Measurements from ENCODE around the gene INTS3.
"Not testable (repeated sequence)": the region's sequence is repeated elsewhere in the genome, so short reads cannot be mapped to it uniquely, and the experiment has no call there.

The INTS3 gene

DNA sequence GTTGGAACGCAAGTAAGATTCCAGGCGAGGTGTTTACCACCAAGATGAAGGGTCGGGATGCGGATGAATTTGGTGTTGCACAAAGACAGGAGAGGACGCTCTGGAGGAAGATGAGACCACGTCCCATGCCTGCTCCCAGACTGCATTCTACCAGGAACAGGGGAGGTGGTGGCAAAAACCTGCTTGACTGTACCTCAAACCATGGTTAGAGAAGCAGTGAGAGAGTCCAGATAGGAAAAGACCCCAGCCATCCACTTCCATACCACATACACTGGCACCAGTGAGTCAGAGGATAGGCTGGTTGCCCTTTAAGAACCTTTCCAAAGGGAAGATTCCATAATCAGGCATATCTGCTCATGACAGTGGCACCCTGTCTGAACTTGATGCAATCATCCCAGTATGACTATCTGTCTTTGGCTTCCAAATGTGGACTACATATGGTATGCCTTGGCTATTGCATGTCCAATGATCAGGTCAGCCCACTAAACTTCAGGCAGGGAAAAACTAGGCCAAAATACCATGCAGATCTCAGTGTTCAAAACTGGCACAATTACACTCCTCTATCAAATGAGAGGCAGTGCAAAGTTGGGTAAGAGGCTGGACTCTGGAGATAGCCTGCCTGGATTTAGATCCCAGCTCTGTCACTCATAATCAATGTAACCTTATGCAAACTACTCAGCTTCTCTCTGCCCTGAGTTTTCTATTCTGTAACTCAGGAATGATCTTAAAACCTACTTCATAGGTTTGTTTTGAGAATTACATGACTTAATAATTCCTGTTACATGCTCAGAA is 28.7 kb upstream of the INTS3 start:
- DNase-seq (ENCODE audit: low spot score) = peak; percentile 79

DNA sequence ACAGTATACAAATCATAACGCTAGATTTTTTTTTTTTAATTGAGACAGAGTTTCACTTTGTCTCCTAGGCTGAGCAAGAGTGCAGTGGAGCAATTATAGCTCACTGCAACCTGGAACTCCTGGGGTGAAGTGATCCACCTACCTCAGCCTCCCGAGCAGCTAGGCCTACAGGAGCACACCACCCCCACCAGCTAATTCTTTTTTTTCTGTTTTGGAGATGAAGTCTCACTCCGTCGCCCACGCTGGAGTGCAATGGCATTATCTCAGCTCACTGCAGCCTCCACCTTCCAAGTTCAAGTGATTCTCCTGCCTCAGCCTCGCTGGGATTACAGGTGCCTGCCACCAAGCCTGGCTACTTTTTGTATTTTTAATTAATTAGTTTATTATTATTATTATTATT is 28.1 kb upstream of the INTS3 start:
- DNase-seq (ENCODE audit: low spot score) = no peak

DNA sequence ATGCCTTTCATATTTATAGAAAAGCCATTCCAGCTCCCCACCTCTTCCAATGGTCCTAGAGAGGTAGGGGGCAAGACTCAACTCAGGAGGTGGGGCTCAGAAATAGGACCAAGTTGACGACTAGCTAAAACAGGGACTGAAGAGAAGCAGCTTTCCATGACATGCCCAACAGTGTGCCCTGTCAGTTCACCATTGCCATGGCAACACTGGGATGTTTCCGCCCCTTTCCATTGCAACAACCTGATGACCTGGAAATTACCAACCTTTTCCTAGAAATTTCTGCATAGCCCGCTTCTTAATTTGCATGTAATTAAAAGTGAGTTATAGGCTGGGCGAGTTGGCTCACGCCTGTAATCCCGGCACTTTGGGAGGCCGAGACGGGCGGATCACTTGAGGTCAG is 22.4 kb upstream of the INTS3 start:
- no peak for DNase-seq (ENCODE audit: low spot score)

DNA sequence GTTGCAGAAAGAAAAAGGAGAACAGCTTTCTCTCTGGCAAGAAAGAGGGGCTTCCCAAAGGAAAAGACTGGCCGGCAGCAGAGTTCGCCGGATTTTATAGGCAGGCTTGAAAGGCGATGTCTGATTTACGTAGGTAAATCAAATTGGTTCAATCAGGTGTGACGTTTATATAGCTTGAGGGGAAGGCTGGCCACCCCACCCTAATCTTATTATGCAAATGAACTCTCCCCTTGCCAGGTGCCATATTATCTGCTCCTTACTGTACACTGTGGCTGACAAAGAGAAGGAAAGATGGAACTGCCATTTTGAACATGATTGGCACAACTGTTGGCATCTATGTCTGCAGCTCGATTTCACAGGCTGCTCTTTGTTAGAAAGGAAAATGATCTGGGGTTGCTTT is 16.8 kb upstream of the INTS3 start:
- DNase-seq (ENCODE audit: low spot score) = no peak

DNA sequence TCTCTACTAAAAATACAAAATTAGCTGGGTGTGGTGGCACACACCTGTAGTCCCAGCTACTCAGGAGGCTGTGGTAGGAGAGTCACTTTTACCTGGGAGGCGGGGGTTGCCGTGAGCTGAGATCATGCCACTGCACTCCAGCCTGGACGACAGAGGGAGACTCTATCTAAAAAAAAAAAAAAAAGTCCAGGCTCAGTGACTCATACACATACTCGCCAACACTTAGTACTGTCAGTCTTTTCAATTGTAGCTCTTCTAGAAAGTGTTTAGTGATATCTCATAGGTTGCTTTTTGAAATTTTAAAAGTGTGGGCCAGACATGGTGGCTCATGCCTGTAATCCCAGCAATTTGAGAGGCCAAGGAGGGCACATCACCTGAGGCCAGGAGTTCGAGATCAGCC is 11.6 kb upstream of the INTS3 start:
- DNase-seq (ENCODE audit: low spot score) = not testable (repeated sequence)

DNA sequence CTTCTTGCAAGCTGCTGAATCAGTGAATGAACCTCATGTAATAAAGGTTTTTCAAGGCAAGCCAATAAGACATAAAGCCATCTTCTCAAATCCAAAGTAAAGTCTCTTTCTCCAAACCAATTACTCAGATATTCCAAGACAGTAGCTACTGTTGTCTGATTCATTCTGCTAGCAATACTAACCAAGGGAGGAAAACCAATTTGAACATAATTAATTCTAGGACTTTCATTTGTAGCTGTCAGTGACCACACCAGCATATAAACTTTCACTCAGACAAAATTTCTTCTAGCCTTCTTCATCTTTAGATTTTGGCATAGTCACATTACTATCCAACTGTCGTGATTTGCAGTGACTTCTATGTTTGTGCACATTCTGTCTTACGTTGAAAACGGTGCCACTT is 10.5 kb upstream of the INTS3 start:
- DNase-seq (ENCODE audit: low spot score) = no peak

DNA sequence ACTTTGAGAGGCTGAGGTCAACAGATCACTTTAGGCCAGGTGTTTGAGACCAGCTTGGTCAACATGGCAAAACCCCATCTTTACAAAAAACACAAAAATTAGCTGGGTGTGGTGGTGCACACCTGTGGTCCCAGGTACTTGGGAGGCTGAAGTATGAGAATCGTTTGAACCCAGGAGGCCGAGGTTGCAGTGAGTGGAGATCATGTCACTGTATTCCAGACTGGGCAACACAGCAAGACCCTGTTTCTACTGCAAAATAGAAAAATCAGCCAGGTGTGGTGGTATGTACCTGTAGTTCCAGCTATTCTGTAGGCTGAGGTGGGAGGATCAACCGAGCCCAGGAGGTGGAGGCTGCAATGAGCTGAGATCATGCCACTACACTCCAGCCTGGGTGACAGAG is 4.2 kb upstream of the INTS3 start:
- DNase-seq (ENCODE audit: low spot score) = no peak

DNA sequence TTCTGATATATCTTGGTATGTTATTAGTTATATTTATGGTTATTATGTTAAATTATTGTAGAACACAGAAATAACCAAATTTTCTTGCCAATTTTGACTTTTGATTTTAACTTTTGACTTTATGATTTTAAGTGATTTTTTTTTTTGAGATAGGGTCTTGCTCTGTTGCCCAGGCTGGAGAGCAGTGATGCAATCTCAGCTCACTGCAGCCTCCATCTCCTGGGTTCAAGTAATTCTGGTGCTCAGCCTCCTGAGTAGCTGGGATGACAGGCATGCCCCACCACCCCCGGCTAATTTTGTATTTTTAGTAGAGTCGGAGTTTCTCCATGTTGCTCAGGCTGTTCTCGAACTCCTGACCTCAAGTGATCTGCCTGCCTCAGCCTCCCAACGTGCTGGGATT is 3.2 kb upstream of the INTS3 start:
- DNase-seq (ENCODE audit: low spot score) = not testable (repeated sequence)

DNA sequence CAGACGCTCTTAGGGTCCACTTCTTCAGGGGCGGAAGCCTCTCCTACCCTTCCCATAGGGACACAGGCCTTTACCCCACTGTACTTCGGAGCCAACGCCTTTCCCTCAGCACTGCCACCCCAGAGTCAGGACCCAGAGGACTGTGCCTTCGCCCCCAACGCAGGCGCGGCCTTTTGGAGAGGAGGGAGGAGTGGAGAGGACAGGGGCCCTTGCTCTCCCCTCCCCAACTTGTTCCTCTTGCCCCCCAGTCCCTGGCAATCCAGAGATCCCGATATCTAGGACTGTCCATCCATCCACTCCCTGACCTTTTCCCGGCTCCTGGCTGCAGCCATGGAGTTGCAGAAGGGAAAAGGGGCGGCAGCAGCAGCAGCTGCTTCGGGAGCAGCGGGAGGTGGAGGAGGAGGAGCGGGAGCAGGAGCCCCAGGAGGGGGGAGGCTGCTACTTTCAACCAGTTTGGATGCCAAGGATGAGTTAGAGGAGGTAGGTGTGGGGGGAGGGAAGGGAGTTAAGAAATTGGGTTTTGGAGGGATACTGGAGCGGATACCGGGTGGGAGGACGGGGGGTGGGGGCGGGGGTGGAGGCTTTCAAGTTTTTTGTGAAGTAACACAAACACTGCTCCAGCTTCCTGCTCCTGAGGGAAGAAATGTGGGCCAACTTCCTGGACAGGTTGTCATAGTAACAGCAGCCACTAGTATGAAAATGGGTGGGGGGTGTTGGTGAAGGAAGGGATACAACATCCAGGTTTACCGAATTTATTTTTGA is 636 bp downstream of the INTS3 start:
- DNase-seq (ENCODE audit: low spot score) = peak; percentile 37

DNA sequence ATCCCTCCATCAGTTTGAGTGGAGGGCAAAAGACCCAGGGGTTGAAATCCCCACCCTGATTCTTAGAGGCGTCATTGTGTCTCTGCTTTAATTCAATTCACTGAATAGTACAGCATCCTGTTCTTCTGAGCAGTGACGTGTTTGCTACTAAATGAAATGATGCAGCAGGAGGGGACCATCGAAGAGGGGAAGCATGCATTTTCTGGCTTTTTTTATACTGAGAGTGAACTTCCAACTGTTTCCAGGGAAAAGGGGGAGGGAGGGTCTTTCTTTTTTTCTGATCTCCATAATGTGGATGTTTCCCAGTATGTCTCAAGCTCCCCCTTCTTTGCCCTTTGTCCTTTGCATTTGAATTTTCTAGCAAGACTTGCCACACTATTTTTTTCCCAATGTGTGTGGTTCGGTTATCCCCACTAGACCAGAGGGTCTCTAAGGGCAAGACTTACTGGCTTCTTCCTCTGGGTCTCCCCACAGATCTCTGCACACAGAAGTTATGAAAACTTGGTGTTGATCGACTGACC is 2.7 kb downstream of the INTS3 start:
- no peak for DNase-seq (ENCODE audit: low spot score)

DNA sequence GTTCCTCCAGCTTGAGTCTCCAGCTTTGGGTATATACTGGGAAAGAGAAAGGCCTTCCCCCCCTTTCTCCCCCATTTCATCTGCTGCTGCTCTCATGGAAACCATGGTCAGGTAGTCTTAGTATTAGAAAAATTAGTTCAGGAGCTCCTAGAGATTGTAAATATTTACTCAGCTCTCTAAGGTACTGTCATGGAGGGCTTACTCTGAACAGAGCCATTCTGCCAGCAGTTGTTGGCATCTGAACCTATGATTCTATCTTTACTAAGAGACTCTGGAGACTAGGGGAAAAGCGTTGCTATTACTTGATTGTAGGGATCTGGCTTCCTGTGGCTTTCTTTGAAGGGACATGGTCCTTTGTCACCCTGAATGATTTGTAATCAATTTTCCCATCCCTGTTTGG is 6.1 kb downstream of the INTS3 start:
- no peak for DNase-seq (ENCODE audit: low spot score)

DNA sequence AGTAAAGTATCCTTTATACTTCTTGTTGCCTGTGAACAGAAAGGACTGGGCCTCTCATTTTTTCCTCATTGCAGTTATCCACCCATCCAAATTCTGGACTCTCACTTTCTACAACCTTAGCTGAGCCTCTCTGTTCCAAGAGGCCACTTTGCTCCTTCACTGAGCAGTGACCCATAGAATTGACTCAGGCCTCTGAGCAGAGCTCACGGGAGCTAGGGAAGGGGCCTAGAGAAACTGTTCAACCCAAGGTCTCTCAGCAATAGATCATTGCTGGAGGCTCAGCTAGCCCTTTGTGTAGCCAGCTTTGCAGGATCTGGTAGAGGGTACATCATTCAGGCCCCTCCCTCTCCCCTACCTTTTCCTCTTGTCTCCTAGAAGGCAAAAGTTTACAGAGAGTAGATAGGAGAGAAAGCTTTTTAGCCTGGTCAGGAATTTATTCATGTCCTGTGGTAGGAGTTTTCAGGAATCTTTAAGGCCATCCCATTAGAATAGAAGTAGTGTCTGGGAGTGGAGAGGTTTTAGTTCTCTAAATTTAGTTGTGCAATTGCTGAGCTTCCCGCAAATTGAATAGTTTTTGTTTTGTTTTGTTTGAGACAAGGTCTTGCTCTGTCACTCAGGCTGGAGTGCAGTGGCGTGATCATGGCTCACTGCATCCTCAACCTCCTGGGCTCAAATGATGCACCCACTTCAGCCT is 6.7 kb downstream of the INTS3 start:
- no peak for DNase-seq (ENCODE audit: low spot score)

DNA sequence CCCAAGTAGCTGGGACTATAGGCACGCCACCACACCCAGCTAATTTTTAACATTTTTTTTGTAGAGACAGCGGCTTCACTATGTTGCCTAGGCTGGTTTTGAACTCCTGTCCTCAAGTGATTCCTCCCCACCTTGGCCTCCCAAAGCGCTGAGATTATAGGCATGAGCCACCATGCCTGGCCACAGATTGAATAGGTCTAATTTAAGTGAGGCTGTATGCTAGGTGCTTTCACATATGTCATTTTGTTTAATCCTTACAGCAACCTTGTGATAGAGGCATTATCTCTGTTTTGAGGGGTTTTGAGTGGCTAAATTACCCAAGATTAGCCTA is 7.2 kb downstream of the INTS3 start:
- DNase-seq (ENCODE audit: low spot score) = no peak

DNA sequence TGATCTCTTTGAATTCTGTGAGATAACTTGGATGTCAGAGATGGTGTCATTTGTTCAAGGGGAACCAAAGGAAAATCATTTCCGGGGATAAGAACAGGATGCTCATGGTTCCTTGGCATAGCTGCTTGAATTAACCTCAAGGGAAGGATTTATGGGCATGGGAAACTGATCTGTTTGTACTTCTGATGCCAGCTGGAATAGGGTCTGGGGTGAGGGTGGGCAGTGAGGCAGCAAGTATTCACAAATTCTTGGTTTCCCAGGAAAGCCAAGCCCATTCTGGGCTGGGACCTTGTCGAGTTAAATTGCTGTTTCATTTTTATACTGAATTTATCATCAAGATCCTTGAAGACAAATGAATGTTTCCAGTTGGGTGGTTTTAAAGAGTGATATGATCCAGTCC is 14.1 kb downstream of the INTS3 start:
- DNase-seq (ENCODE audit: low spot score) = no peak

DNA sequence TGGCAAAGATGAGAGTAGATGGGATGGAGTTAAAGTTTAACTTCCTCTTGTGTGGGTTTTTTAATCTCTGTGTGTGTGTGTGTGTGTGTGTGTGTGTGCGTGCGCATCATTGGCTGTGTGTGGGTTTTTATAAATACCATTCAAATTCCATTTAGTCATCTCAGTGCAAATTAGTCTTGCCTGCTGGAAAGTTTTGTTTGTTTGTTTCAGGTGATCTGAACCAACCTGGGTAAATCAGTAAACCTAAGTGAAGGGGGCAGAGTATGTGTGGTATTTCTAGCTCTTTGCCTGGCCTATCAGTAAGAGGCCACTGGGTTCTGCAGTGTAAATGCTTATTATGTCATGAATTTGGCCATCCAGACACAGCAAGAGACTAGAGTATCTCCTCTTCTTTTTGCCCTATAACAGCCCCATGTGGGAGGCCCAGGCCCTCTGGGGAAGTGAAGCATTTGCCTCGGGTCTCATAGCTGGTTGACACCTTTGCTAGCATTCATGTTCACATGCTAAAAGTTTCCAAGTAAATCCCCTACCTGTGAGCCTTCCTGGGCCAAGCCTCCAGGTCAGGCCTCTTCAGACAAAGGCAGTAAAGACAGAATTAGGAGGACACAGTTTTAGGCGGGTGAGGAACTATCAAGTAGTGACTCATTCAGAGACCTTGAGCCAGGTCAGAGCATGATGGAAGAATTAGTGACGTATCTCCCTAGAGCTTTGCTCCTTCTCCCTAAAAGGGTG is 14.7 kb downstream of the INTS3 start:
- DNase-seq (ENCODE audit: low spot score) = peak; percentile 30

DNA sequence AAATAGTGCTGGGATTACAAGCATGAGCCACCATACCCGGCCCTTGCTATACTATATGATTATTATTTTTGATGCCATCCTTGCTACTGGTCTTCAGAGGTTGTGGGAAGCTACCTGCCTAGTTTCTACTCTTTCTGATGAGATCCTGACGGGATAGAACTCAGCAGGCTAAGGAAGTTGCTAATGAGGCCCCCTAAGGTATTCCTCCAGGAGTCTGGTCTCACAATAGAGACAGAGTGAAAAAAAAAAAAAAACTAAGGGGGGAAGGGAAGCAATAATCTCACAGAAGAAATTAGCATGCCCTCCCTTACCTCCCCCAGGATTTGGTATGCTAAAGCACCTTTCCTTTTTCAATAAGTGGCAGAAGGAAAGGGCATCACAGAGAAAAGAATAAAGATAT is 17.6 kb downstream of the INTS3 start:
- DNase-seq (ENCODE audit: low spot score) = no peak

DNA sequence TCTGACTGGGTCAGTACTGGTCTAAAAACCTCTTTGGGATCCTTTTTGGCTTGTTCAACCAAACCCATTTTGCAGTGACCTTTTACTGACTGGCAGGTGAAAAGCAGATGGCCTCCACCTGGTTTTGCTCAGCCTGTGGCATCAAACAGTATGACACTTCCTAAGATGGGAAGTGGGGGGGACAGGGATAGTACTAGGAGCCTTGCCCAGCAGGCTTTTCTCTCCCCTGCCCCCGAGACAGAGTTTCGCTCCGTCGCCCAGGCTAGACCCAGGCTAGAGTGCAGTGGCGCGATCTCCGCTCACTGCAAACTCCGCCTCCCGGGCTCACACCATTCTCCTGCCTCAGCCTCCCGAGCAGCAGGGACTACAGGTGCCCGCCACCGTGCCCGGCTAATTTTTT is 18.3 kb downstream of the INTS3 start:
- DNase-seq (ENCODE audit: low spot score) = no peak

DNA sequence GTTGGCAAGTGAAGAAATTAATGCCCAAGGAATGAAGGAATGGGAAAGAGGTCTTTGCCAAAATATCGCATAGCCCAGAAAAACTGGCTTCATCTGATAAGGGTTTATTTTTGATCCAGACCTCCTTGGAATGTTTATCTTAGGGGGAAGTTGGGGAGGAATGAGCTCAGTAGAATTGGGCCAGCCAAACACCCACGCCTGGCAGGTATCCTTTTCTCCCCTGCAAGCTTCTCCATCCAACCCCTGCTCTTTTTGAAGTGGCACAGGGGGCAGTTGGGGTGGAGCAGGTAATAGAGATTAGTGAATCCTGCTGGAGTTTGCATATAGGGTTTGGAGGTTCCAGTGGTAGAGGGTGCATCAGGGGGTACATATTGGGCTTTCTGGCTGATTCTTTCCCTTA is 21.1 kb downstream of the INTS3 start:
- no peak for DNase-seq (ENCODE audit: low spot score)

DNA sequence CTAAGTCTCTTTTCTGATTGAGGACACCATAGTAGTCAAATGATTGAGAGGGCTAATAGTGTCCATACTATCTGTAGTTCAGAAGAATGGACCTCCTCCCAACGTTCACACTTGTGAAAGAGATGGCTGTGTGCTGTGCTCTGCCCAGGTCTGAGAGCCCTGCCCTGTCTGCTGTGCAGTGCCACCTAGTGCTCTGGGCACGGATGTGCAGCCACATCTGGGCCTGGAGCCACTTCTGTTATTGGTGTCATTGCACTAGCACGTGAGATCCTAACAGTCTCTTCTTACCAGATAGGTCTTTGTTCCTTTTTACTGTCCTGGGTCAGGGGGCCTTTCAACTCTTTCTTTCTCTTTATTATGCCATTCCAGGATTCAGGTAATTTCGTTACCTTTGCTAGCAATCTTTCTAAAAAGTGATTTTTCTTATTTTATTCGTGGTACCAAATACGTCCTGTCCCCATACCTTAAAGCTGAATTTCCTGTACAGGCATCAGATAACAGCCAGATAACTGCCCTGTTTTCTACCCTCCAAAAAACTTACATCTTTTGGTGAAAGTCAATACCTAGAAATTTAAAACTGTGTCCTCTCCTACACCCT is 21.7 kb downstream of the INTS3 start:
- peak; percentile 95 for DNase-seq (ENCODE audit: low spot score)

DNA sequence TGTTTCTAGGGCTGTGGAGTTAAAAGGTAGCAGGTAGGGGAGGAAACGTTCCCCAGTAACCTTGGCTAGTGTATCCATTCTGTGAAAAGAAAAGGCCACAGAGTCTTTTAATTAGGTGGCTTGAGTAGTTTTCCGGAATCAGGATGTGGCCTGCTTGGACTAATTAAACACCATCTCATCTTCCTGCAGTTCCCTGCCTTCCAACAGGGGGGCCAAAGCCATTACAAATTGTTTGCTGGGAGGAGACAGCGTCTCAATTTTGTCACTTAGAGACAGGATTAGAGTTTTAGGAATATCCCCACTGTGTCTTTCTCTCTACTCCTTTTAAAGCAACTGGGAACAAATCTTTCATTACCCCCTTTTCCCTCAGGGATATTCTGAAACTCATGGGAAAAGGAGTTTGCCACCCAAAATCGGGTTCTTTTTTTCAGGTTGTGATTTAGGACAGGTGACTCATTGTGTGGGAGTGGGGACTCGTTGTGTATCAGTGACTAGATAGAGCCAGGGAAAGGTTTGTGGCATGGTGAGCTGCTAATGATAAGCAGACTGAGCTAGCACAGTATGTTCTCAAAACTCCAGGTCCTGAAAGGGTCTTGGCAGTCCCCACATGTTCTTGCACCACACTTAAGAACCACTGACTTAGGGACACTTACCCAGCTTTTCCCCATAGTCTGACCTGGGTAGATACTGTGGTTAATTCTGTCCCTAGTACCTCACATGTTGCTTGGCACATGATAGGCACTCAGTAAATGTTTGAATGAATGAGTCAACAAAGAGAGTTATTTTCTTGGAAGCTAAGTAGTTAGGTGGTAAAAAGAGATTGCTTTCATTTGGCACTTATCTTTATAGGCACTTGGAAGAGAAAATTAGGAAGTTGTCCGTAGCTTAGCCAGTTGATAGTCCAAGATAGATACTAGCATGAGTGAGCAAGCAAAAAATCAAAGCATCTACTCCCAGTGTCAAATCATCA is 22.5 kb downstream of the INTS3 start:
- DNase-seq (ENCODE audit: low spot score) = no peak

DNA sequence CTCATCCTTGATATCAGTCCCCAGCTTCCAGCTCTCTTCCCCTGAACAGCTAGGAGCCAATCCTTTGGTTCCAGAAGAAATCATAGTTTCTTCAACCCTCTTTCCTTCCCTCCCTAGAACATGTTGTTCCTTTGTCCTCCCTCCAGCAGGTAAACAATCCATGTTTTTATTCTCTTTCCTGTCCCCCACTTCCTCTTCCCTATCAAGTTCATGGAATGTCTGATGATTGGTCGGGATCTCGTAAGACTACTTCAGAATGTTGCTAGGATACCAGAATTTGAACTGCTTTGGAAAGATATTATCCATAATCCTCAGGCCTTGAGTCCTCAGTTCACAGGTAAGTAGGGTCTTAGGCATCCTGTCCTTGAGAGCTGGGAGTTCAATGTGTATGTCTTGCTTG is 24.2 kb downstream of the INTS3 start:
- DNase-seq (ENCODE audit: low spot score) = no peak
